Fibroblast of villous mesenchyme (primary cell): Measurements from ENCODE around the gene TPH2. TPM values are rescaled to one million over a fixed set of nuclear protein-coding genes. Genes with fewer than 3 reads are reported as not detected.

Experiments used
- DNase-seq: peaks from one replicate; pipeline ENCODE4 v3.0.0-alpha.2; 2010; ENCODE audit warnings: low read depth
- H3K4me3 ChIP-seq: 2 replicates; pipeline ENCODE4 v1.5.1; 2011; ENCODE audit warnings: low read depth, mild to moderate bottlenecking, low read length
- total RNA-seq: library from RNA; depleted of rRNA; stranded (reverse); fragments of >200 nt; gene quantifications from 2 replicates; pipeline ENCODE4 v1.2.3, GENCODE V29; 2012
- TF ChIP-seq, protein P1 (sequence below): IDR thresholded peaks from 2 replicates; pipeline ENCODE4 v1.5.1; 2012; ENCODE audit warnings: low read depth, mild to moderate bottlenecking, low read length; ENCODE audit not compliant: insufficient read depth

TPH2 gene
- total RNA-seq: not detected in 2 replicates

DNA sequence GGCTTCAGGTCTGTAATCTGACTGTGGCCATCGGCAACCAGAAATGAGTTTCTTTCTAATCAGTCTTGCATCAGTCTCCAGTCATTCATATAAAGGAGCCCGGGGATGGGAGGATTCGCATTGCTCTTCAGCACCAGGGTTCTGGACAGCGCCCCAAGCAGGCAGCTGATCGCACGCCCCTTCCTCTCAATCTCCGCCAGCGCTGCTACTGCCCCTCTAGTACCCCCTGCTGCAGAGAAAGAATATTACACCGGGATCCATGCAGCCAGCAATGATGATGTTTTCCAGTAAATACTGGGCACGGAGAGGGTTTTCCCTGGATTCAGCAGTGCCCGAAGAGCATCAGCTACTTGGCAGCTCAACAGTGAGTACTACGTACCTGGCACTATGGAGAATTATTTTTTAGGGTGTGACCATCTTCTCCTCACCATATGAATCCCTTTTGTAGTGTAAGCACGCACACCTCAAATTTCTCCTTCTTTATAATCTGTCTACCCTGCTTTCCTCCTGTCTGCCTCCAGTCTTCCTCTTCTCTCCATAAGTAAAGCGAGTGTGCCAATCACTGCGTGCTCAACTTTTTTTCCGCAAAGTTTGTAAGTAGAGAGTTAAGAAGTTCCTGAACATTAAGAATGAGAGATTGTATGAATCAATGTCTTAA is at the start of gene TPH2:
Gene TPH2, plus strand, starts transcription at position 118 of the 658 bp plus-strand sequence. Its CDS starts 142 bp downstream, at position 260.
- no peak within 1 kb of the TSS for H3K4me3 ChIP-seq
- peak; percentile 69 for DNase-seq
- TF ChIP-seq, protein P1, sequence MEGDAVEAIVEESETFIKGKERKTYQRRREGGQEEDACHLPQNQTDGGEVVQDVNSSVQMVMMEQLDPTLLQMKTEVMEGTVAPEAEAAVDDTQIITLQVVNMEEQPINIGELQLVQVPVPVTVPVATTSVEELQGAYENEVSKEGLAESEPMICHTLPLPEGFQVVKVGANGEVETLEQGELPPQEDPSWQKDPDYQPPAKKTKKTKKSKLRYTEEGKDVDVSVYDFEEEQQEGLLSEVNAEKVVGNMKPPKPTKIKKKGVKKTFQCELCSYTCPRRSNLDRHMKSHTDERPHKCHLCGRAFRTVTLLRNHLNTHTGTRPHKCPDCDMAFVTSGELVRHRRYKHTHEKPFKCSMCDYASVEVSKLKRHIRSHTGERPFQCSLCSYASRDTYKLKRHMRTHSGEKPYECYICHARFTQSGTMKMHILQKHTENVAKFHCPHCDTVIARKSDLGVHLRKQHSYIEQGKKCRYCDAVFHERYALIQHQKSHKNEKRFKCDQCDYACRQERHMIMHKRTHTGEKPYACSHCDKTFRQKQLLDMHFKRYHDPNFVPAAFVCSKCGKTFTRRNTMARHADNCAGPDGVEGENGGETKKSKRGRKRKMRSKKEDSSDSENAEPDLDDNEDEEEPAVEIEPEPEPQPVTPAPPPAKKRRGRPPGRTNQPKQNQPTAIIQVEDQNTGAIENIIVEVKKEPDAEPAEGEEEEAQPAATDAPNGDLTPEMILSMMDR: peak; percentile 88

DNA sequence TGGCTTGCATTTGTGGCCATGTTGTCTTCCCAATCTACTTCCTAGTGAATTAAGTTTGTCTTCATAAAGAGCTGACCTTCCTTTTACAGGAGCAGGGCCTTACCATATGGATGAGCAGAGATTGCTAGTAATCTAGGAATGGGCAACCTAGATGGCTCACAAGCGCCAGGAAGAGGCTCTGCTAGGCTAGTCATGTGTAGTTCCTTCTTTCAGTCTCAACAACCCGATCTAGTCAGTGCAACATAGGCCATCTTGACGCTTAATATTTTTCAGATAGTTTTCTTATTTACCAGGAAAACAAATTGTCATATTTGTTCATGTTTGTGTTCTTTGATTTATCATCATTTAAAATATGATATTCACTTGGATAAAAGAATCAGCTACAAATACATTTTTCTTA is 48.2 kb upstream of the TPH2 start:
- TF ChIP-seq, protein P1: no peak
- no peak overlapping the region for H3K4me3 ChIP-seq
- no peak for DNase-seq

DNA sequence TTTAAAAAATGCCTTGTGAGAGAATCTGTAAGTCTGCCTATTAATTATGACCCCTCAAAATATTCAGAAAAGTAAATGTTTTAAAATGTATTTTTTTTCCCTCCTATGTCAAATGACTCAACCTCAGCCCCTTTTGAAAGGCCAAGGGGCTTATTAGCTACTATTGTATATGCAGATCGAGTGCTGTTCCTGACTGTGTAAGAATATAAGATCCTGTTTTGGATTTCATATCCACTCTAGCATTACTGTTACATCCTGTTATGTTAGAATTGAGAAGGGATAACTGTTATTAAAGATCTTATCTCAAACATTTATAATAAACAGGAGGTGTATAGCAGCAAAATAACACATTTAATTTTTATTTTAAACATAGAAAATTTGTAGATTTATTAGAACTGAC is 46.6 kb upstream of the TPH2 start:
- no peak overlapping the region for H3K4me3 ChIP-seq
- no peak for DNase-seq
- TF ChIP-seq, protein P1: no peak

DNA sequence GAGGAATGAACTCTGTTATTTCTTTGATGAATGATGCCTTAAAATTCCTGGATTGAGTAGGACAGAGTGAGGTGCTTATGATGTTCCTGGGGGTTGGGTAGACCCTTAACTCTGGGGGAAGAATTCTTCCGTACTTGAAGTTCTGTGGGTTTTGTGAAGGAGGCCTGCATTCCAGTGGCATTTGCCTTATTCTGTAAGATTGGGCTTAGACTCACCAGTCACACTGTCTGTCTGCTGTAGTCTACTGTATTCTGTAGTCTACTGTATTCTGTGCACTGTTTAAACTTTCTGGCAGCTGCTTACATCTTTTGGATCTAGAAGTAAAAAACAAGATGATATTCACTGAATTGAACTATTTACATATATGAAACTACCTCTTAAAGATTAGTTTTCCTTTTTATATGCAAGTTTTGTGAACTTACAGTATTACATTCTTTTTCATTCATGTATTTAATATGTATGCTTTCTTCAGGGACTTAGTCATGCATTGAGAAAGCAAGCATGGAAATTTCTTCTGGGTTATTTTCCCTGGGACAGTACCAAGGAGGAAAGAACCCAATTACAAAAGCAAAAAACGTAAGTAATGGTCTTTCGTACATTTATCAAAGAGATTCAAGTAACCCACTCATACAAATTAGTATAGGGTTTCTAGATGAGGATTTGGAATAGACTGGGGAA is 42.3 kb upstream of the TPH2 start:
- TF ChIP-seq, protein P1: no peak
- H3K4me3 ChIP-seq: no peak overlapping the region
- DNase-seq: no peak

DNA sequence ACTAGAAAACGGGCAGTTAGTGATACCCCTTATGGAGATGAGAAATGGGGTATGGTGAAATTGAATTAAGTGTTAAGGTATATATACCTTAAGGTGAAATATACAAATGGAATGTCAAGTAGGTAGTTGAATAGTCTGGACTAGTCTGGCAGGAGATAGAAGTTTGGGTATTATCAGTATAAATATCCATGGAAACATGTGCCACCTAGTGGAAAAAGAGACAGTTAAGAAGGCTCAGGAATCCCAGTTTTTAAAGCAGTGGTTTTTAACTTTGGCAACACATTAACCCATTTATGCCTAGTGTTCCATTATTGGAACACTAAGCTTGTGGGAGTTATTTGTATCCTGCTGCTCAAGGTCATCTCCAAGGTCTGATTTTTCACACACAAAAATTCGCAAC is 38.6 kb upstream of the TPH2 start:
- TF ChIP-seq, protein P1: peak; percentile 33
- DNase-seq: peak; percentile 13
- H3K4me3 ChIP-seq: no peak overlapping the region

DNA sequence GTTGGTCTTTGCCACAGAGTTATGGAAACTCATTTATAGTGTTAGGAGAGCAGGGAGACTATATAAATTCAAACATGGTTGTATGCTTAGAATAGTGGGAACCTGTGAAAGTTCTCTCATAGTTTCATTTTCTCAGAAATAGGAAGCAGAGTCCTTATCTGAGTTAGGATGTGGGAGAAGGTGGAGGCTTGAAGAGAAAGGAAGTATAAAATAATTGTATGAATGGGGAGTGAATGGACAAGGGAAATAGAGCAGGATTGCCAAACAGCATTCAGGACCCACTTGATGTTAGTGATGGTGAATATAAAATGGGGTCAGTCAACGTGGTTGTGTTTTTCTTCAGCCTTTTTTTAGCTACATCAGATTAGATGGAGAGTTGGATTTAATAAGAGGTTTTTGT is 34.0 kb upstream of the TPH2 start:
- no peak for DNase-seq
- TF ChIP-seq, protein P1: no peak
- no peak overlapping the region for H3K4me3 ChIP-seq
